GM21423 (cell line): ENCODE results near the gene IL18.
"Not testable (repeated sequence)": the region's sequence is repeated elsewhere in the genome, so short reads cannot be mapped to it uniquely, and the experiment has no call there.

ENCODE experiments used
- ATAC-seq: cut with Tn5 transposase; IDR thresholded peaks from one replicate; pipeline ENCODE4 v1.9.1; 2021; ENCODE audit warnings: mild to moderate bottlenecking, moderate library complexity; ENCODE audit not compliant: unreplicated experiment

IL18 gene

GRCh38 chr11:112163875-112164685 is at the start of gene IL18:
Gene IL18, minus strand, starts transcription at chr11:112164094. Its CDS starts 9,041 bp downstream, at chr11:112155053.
- no peak for ATAC-seq

GRCh38 chr11:112212710-112213109 is 48.8 kb upstream of the IL18 start:
- no peak for ATAC-seq

GRCh38 chr11:112212290-112212689 is 48.4 kb upstream of the IL18 start:
- no peak for ATAC-seq

- no peak for ATAC-seq
Measured at GRCh38 chr11:112211536-112211935, 47.6 kb upstream of the IL18 start.

GRCh38 chr11:112210890-112211289 is 47.0 kb upstream of the IL18 start:
- no peak for ATAC-seq

- no peak for ATAC-seq
Measured at GRCh38 chr11:112206071-112206470, 42.2 kb upstream of the IL18 start.

- no peak for ATAC-seq
Measured at GRCh38 chr11:112200252-112200651, 36.4 kb upstream of the IL18 start.

GRCh38 chr11:112199101-112199500 is 35.2 kb upstream of the IL18 start:
- ATAC-seq, result not testable (repeated sequence)

- no peak for ATAC-seq
Measured at GRCh38 chr11:112196519-112197087, 32.7 kb upstream of the IL18 start.

GRCh38 chr11:112195951-112196351 is 32.1 kb upstream of the IL18 start:
- no peak for ATAC-seq

- not testable (repeated sequence) for ATAC-seq
Measured at GRCh38 chr11:112195113-112195512, 31.2 kb upstream of the IL18 start.

- no peak for ATAC-seq
Measured at GRCh38 chr11:112186304-112186703, 22.4 kb upstream of the IL18 start.

GRCh38 chr11:112185883-112186282 is 22.0 kb upstream of the IL18 start:
- no peak for ATAC-seq

GRCh38 chr11:112182867-112183266 is 19.0 kb upstream of the IL18 start:
- no peak for ATAC-seq

- peak; percentile 72 for ATAC-seq
Measured at GRCh38 chr11:112179601-112180000, 15.7 kb upstream of the IL18 start.

- no peak for ATAC-seq
Measured at GRCh38 chr11:112178936-112179335, 15.0 kb upstream of the IL18 start.

GRCh38 chr11:112178428-112178827 is 14.5 kb upstream of the IL18 start:
- no peak for ATAC-seq

GRCh38 chr11:112177589-112177988 is 13.7 kb upstream of the IL18 start:
- ATAC-seq, result no peak

- no peak for ATAC-seq
Measured at GRCh38 chr11:112176077-112176476, 12.2 kb upstream of the IL18 start.

GRCh38 chr11:112175599-112175952 is 11.7 kb upstream of the IL18 start:
- ATAC-seq, result no peak

GRCh38 chr11:112174789-112175598 is 11.1 kb upstream of the IL18 start, which contains the start of gene BCO2:
Gene BCO2, plus strand, starts transcription at chr11:112175512. Its CDS starts 90 bp downstream, at chr11:112175602.
- ATAC-seq, result no peak

- no peak for ATAC-seq
Measured at GRCh38 chr11:112173152-112173551, 9.3 kb upstream of the IL18 start.
